Vagina (tissue), 2 donors: ENCODE measurements around the gene KCNK17. TPM values are rescaled to one million over a fixed set of nuclear protein-coding genes. Genes with fewer than 3 reads are reported as not detected.

ENCODE experiments used
- DNase-seq, 2 donors: peaks; one replicate each; pipeline ENCODE4 v3.0.0-alpha.2; 2017; ENCODE audit errors: extremely low spot score in 2 of 2
- H3K27ac ChIP-seq: fragments of 200-600 bp; sonication (generic); one replicate; pipeline ENCODE4 v1.5.1; 2019
- H3K27me3 ChIP-seq: fragments of 200-600 bp; sonication (generic); one replicate; pipeline ENCODE4 v1.5.1; 2019
- H3K36me3 ChIP-seq, 2 donors: fragments of 200-600 bp; sonication (generic); one replicate each; pipeline ENCODE4 v1.5.1; 2017 to 2019
- H3K4me1 ChIP-seq: fragments of 200-600 bp; sonication (generic); one replicate; pipeline ENCODE4 v1.5.1; 2019
- H3K4me3 ChIP-seq, 2 donors: fragments of 200-600 bp; sonication (generic); 1 replicate in 1 of 2; 2 replicates in 1 of 2; pipeline ENCODE4 v1.5.1; 2016 to 2019
- H3K9me3 ChIP-seq: fragments of 200-600 bp; sonication (generic); one replicate; pipeline ENCODE4 v1.5.1; 2019
- POLR2A ChIP-seq, 2 donors: fragments of 450-650 bp; IDR thresholded peaks; one replicate each; pipeline ENCODE4 v1.6.1; 2017; ENCODE audit warnings: antibody characterized with exemption in 2 of 2, mild to moderate bottlenecking in 2 of 2, moderate library complexity in 2 of 2
- POLR2AphosphoS5 ChIP-seq, 2 donors: sonication (generic); formaldehyde crosslinking; IDR thresholded peaks; one replicate each; pipeline ENCODE4 v1.9.0; 2017; ENCODE audit warnings: antibody characterized with exemption in 2 of 2, mild to moderate bottlenecking in 2 of 2, low read depth in 1 of 2; ENCODE audit not compliant: insufficient read depth in 1 of 2
- intact Hi-C: fragments of 100-400 bp; cut with DNase I; formaldehyde crosslinking; loops from one replicate; pipeline ENCODE4 v1.15.1; 2023
- total RNA-seq: library from RNA; depleted of rRNA; stranded (reverse); fragments of >200 nt; gene quantifications from one replicate; pipeline ENCODE4 v1.2.3, GENCODE V29; 2016
- TF ChIP-seq, protein P1 (sequence below), 3 experiments: fragments of 450-650 bp in 2 of 3; fragments of 200-600 bp in 1 of 3; sonication (generic) in 1 of 3; IDR thresholded peaks; one replicate each; pipeline ENCODE4 v1.5.1; 2017 to 2019; ENCODE audit warnings: antibody characterized with exemption in 3 of 3, mild to moderate bottlenecking in 2 of 3, moderate library complexity in 2 of 3

Gene KCNK17
- total RNA-seq, 1 donor from 2014 or later = not detected

DNA sequence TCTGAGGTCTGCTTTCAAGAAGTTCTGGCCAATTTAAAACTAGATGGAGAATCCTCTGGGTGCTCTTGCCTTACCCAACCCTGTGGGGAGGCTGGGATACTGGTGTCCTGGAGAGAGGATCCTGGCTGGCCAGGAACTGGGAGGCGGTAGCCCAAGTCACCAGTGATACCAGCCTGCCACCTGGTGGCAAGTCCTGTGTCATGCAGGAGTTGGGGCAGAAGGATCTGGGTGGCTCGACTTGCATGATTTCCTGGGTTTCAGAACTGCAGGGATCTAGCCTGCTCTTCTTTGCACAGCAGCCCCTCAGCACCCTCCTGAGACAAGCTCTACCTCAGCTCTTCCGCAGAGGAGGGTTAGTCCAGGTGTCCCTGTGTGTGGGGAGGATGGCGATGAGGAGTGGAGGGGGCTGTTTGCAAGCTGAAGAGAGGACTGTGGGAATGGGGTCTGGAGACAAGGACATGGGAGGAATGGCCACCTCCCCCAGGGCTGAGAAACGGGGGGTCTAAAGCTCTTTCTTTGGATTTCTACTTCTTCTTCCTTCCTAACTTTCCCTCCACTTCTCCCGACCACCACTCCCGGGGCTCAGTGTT is 4.2 kb downstream of the KCNK17 start:
- DNase-seq = no peak
- Histone ChIP-seq H3K4me1 (peaks cover 18% of the 10 kb centered on the region), H3K4me3 (no peak overlapping the region), H3K27ac (no peak overlapping the region), H3K36me3 (no peaks in the 10 kb centered on the region), H3K27me3 (peaks cover 5% of the 10 kb centered on the region), H3K9me3 (no peaks in the 10 kb centered on the region)
- TF ChIP-seq POLR2AphosphoS5 (IDR thresholded peaks at IDR 0.05; ENCODE audit: insufficient read depth in 1 of 2, low read depth in 1 of 2) = no peak
- TF ChIP-seq, protein P1, sequence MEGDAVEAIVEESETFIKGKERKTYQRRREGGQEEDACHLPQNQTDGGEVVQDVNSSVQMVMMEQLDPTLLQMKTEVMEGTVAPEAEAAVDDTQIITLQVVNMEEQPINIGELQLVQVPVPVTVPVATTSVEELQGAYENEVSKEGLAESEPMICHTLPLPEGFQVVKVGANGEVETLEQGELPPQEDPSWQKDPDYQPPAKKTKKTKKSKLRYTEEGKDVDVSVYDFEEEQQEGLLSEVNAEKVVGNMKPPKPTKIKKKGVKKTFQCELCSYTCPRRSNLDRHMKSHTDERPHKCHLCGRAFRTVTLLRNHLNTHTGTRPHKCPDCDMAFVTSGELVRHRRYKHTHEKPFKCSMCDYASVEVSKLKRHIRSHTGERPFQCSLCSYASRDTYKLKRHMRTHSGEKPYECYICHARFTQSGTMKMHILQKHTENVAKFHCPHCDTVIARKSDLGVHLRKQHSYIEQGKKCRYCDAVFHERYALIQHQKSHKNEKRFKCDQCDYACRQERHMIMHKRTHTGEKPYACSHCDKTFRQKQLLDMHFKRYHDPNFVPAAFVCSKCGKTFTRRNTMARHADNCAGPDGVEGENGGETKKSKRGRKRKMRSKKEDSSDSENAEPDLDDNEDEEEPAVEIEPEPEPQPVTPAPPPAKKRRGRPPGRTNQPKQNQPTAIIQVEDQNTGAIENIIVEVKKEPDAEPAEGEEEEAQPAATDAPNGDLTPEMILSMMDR (IDR thresholded peaks at IDR 0.05) = peak; percentile 68 to 73 (median 70)
- intact Hi-C loops = no loop called here

DNA sequence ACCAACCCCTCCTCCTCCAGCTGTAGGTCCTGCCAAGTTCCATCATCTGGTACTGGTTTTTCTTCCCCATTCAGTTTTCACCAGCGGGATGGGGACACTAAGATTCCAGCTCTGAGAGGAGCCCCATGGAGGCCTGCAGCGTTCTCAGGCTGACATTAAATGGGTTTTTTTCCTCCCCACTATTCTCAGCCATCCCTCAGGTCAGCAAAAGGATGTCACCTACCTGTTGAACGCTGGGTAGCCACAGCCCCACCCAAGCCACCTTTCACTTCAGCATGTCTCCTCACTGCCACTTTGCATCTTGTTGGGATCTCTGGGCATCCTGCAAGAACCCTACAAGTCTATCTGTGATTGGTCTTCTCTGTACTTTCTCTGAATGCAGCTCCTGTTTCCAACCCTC is 6.8 kb downstream of the KCNK17 start:
- H3K4me3 ChIP-seq = no peak overlapping the region
- no peak overlapping the region for H3K27ac ChIP-seq
- no peak for DNase-seq
- no peaks in the 10 kb centered on the region for H3K27me3 ChIP-seq
- no peaks in the 10 kb centered on the region for H3K36me3 ChIP-seq
- intact Hi-C loops = no loop called here
- H3K4me1 ChIP-seq = no peaks in the 10 kb centered on the region
- no peak for TF ChIP-seq POLR2A (IDR thresholded peaks at IDR 0.05)
- TF ChIP-seq POLR2AphosphoS5 (IDR thresholded peaks at IDR 0.05; ENCODE audit: insufficient read depth in 1 of 2, low read depth in 1 of 2) = no peak
- TF ChIP-seq, protein P1 (IDR thresholded peaks at IDR 0.05) = no peak
- H3K9me3 ChIP-seq = no peaks in the 10 kb centered on the region

DNA sequence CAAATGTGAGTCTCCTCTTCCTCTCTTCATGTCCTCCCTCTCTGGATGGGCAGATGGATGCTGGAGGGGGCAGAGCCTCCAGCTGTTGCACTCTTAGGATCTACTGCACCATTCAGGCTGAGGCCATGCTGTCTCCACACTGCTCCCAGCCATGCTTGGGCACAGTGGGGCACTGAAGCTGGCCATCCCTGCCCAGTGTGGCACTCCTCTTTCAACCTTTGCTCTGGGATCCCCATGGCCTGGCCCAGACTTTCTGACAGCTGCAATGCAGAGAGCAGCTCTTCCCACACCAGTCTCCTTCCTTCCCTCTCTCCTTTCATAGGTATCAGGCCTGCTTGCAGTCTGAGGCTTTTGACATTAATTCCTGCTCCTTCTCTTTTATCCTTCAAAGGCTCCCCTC is 9.3 kb downstream of the KCNK17 start:
- TF ChIP-seq, protein P1 (IDR thresholded peaks at IDR 0.05) = no peak
- no peak for TF ChIP-seq POLR2AphosphoS5 (IDR thresholded peaks at IDR 0.05; ENCODE audit: insufficient read depth in 1 of 2, low read depth in 1 of 2)
- TF ChIP-seq POLR2A (IDR thresholded peaks at IDR 0.05) = no peak
- DNase-seq = no peak
- Histone ChIP-seq H3K4me3 (no peak overlapping the region), H3K4me1 (no peaks in the 10 kb centered on the region), H3K27me3 (no peaks in the 10 kb centered on the region), H3K9me3 (no peaks in the 10 kb centered on the region), H3K27ac (no peak overlapping the region), H3K36me3 (no peaks in the 10 kb centered on the region)
- intact Hi-C loops = loop anchor here (5.0 kb wide), 1 partner anchor 138 kb away; no protein-coding TSS in a partner anchor

DNA sequence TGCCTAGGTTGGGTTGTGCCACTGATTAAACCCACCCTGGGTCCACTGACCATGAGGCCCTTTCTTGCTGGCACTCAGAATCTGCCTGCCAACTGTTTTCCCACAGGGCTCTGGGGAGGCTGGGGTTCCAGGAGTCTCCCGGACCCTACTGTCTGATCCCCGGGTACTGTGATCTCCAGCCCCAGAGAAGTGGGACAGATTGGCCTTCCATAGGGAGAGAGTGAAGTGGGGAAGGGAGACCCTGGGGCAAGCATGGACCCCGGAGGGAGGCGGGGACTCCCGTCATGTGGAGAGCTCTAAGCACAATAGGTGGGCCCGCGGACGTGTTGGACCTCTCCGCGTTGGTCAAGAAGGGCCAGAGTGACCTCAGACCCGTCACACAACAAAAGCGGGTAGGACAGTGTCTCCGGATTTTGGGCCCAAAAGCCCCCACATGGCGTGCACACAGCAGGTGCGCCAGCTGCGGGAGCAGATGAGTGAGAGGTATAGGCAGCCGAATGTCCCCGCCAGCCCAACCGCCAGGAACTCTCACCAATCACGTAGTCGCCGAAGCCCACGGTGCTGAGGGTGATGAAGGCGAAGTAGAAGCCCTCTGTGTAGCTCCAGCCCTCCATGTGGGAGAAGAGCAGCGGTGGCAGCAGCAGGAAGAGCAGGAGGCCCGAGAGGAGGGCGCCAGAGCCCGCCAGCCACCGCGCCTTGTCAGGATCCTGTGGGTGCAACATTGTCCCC is 10.6 kb downstream of the KCNK17 start:
- Histone ChIP-seq H3K27ac (no peak overlapping the region), H3K9me3 (no peaks in the 10 kb centered on the region), H3K4me1 (no peaks in the 10 kb centered on the region), H3K27me3 (no peaks in the 10 kb centered on the region), H3K4me3 (no peak overlapping the region), H3K36me3 (no peaks in the 10 kb centered on the region)
- TF ChIP-seq POLR2A (IDR thresholded peaks at IDR 0.05) (no peak), POLR2AphosphoS5 (IDR thresholded peaks at IDR 0.05; ENCODE audit: insufficient read depth in 1 of 2, low read depth in 1 of 2) (no peak)
- TF ChIP-seq, protein P1 (IDR thresholded peaks at IDR 0.05) = no peak
- no peak for DNase-seq
- intact Hi-C loops = loop anchor here (5.0 kb wide), 1 partner anchor 136 kb away; no protein-coding TSS in a partner anchor
